TTC549 (cell line): ENCODE measurements around the gene OSBPL2.

Experiments used
- FAIRE-seq: peaks from 2 replicates; lab custom pipeline; 2012; peaks lifted over from hg19 to GRCh38; lab: Jason Lieb, UNC

The OSBPL2 gene

GRCh38 chr20:62206388-62206775, 31.9 kb upstream of the OSBPL2 start:
- FAIRE-seq, result no peak

- FAIRE-seq, result no peak
Observed at GRCh38 chr20:62208061-62208794, 30.1 kb upstream of the OSBPL2 start.

DNA sequence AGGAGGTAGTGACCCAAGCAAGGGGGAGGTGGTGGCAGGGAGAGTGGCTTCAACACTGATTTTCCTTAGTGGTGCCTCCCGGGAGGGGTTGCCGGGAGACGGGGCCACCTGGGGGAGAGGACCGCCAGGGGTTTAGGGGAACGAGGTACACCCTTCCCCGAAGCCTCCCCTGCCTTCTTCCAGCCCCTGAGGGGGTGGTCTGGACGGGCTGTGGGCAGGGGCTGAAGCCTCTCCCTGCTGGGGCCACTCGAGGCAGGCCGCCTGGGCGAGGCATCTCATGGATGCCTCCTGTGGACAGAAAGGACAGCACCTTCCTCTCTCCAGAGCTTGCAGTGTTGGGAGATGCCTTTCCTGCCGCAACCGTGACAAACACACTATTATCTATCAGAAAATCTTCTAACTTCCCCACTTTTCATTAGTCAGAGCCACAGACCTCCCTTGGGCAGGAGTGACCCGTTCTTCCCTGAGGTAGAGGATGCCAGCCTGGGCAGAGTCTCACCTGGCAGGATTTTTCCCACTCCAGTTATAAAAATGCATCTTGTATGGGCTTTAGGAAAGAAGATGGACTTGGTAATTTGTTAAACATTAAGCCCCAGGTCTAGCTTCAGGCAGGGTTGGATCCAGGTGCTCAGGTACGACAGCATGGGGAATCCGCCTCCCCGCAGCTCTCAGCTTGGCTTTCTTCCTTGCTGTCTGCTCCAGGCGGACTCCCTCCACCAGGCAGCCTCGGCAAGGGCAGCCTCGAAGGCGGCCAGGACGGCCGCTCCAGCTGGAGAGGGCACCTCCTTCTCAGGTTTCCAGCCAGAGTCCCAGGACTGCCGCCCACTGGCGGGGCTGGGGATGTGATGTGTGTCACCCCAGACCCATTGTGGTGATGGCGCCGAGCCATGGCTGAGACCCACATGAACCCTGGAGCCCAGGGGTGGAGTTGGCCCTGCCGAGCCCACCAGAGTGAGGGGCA, 29.2 kb upstream of the OSBPL2 start:
- no peak for FAIRE-seq

DNA sequence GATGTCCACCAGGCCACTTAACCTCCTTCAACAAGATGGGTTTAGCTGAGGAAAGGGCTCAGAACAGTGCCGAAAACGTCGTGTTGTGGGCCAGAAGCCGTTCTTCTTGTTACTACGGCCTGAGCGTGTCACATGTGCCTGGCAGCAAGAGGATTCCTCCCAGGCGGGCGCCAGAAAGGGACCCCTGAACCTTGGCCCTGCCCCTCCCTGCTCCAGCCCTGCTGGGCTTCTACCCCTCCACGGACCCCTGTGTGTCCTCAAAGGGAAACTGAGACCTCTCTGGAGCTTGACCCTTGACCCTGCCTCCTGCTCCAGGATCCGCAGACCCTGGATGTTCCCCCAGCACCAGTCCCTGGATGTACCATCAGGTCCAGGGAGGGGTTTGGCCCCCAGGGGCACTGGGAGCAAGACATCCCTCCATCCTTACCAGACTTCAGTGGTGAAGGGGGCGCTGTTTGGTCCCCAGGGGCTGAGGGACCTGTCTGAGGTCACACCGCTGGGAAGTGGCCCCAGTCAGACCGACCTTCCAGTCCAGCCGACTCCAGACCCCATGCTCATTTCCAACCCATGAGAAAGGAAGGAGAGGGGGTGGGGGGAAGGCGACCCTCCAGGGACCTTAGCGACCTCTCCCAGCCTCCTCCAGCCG, 28.3 kb upstream of the OSBPL2 start:
- FAIRE-seq, result no peak

DNA sequence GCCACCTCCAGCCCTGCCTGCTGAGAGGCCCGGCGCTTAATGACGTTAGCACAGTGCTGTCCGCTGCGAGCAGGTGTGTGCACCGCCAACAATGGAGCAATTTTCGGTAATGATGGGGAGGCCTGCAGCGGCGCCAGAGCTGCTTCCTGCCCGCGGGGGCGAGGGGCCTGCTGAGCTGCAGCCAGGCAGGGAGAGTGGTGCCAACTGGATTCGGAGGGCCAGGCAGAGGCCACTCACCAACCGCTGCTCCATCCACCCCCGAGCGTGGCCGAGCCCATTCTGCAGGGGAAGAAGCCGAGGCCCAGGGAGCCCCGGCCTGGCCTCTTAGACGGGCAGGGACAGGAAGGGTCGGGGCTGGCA, 27.8 kb upstream of the OSBPL2 start:
- no peak for FAIRE-seq

DNA sequence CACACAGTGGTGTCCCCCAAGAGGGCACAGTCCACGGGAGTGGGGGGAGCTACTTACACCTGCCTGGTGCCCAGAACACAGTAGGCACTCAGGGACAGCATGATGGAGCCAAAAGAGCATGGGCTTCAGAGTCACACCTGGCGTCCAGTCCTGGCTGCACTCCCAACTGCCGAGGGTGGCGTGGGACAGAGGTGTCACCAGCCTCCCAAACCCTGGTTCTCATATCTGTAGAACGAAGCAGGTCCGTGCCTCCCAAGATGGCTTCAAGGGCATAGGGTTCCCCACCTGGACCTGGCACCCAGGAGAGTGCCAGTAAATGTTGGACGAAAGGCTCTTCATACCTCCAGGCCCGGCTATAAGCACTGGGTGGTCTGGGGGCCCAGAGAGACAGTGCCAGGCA, 27.1 kb upstream of the OSBPL2 start:
- FAIRE-seq, result no peak

DNA sequence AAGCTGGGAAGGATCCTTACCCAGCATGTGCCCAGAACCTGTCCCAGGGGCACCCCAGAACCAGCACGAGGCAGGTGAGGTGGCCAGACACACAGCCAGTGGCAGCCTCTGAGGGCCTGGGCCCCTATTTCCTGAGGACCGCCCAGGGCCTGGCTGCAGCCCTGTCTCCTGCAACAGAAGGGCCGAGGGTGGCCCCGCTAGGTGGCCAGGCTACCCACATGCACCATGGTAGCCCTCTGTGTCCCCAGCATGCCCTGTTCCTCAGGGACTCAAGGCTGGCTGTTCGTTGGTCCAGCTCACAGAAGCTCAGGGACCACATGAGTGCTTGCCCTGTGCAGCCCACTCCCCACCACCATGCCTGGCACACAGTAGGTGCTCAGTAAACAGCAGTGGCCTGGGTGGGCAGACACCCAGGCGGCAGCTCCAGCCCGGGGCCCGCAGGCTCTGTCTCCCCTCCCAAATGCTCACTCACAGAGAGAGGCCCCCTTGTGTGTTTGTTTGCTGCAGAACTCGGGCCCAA, 26.5 kb upstream of the OSBPL2 start:
- no peak for FAIRE-seq

- FAIRE-seq, result no peak
Observed at GRCh38 chr20:62212299-62212698, 26.0 kb upstream of the OSBPL2 start.

GRCh38 chr20:62214067-62214466, 24.3 kb upstream of the OSBPL2 start:
- no peak for FAIRE-seq

DNA sequence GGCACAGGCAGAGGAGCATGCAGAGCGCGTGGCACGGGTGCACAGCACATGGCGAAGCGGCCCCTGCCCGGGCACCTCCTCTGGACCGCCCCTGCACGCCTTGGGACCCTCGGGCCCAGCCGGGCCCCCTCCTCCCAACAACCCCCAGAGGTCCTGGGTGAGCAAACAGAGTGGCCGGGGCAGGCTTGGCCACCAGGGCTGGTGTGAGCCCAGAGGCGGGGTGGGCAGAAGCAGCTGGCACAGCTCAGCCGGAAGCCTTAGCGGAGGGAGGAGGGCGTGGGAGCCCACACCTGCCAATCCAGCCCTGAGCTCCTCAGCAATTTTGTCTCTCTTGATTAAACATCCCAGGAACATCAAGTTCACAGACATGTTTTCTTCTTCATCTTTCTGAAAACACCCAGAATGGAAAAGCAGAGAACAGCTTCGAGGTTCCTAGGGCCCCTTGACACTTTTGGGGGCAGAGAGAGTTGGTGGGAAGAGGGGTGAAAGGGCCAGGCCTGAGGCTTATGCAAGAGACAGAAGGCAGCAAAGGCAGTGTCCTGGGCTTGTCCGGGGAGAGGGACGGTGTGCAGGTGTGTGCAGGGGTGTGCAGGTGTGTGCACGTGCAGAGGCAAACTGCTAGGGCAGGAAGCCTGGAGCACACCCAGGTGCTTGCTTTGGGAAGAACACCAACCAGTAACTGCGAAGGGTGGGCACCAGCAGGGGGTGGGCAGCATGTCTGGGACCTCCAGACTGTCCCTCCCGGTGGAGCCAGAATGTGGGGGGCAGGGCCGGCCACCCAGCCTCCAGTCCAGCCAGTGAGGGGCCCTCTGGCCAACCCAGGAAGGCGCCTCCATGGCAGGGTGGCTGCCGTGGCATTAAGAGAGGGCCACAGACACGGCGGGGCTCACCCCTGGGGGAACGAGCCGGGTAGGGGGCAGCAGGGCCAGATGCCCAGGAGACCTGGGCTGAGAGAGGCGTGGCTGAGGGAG, 23.0 kb upstream of the OSBPL2 start:
- no peak for FAIRE-seq

DNA sequence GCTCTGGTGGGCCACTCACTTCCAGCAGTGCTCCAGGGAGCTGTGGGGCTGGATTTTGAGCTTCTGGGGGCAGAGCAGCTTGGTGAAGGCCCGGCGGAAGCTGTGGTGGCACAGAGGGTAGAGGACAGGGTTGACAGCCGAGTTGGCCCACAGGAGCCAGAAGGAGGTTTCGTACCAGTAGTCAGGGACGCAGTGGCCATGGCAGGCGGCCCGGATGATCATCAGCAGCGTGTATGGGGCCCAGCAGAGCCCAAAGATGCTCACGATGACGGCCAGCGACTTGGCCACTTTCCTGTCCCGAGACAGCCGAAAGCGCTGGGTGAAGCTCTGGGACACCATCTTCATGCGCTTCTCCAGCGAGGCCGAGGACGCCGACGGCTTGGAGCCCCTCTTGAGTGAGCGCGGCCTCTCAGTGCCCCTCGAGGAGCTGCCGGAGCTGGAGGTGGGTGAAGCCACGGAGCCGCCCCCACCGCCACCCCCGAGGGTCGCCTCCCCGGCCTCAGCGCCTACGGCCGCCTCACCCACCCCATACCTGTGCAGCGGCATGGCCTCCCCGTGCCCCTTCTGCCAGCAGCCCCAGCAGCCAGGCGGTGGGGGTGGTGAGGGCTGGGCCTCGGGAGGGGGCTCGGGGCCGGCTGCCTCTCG, 22.2 kb upstream of the OSBPL2 start:
- FAIRE-seq, result no peak

- FAIRE-seq, result no peak
Observed at GRCh38 chr20:62216636-62217566, 21.4 kb upstream of the OSBPL2 start.

GRCh38 chr20:62217913-62218773, 20.2 kb upstream of the OSBPL2 start:
- no peak for FAIRE-seq

- no peak for FAIRE-seq
Observed at GRCh38 chr20:62219101-62219991, 19.0 kb upstream of the OSBPL2 start.

- FAIRE-seq, result no peak
Observed at GRCh38 chr20:62219992-62220665, 18.2 kb upstream of the OSBPL2 start, which contains the start of gene HRH3. Gene HRH3 (minus strand): TSS chr20:62220278. CDS start chr20:62219970, 308 bp downstream.

DNA sequence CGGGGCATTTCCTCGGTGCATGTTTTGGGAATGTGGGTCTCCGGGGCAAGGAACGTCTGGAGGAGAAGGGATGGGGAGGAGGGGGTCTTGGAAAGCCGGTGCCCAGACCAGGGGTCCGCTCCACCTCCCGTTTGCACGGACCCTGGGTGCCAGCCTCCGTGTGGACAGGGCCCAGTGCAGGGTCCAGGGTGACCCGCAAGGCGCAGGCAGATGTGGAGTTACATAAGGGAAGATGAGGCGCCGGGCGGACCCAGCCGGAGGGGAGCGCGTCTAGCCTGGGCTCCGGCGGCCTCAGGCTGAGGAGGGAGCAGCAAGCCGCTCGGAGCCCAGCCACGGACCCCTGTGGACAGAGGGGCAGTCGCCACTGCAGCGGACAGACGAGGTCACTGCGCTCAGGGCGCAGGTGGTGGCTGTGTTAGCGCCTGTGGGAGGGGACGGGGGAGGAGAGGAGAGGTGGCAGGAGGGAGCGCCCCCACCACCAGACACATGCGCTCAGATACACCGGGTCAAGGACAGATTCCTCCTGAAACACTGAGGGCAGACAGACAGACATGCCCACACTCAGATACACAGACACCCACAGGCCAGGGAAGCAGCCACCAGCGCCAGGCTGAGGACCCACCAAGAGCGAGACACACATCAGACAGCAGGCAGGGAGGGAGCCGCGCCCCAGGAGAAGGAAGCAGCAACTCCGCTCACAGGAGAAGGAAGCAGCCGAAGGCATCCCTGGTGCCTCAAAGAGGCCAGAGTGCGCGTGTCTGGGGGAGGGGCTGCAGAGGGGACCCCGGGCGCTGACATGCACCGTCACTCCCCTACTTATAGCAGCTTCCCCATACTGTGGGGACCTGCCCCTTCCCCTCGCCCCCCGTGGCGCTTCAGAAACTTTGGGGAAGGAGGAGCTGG, 17.4 kb upstream of the OSBPL2 start:
- FAIRE-seq, result no peak
